HepG2 (cell line): ENCODE results near the gene TBC1D32. TPM values are rescaled to one million over a fixed set of nuclear protein-coding genes. Genes with fewer than 3 reads are reported as not detected.
A peak's percentile ranks its signal among the peaks of the same experiment; 100 is the strongest.

ENCODE experiments used
- CHD2 ChIP-seq: IDR thresholded peaks from 2 replicates; pipeline ENCODE4 v1.6.1; 2011; ENCODE audit warnings: low read depth, low read length, improper control_type of control experiment
- DNMT1 ChIP-seq: sonication (generic); formaldehyde crosslinking; IDR thresholded peaks from 2 replicates; pipeline ENCODE4 v1.5.1; 2020; ENCODE audit warnings: mild to moderate bottlenecking, missing genetic modification reagents
- HNF1A ChIP-seq, 2 experiments: sonication (generic) in 1 of 2; formaldehyde crosslinking in 1 of 2; IDR thresholded peaks; 2 replicates each; pipeline versions ENCODE4 v1.4.0 to v1.6.1; 2016 to 2020; ENCODE audit warnings: borderline replicate concordance in 1 of 2, low read depth in 1 of 2, mild to moderate bottlenecking in 1 of 2, missing genetic modification reagents in 1 of 2
- HOXD1 ChIP-seq: sonication (generic); formaldehyde crosslinking; IDR thresholded peaks from 2 replicates; pipeline ENCODE4 v1.5.0; 2020; ENCODE audit warnings: missing genetic modification reagents
- KLF13 ChIP-seq: sonication (generic); formaldehyde crosslinking; IDR thresholded peaks from 2 replicates; pipeline ENCODE4 v1.4.0; 2020; ENCODE audit warnings: mild to moderate bottlenecking, missing genetic modification reagents
- MEIS1 ChIP-seq: sonication (generic); formaldehyde crosslinking; IDR thresholded peaks from 2 replicates; pipeline ENCODE4 v1.9.0; 2021; ENCODE audit warnings: mild to moderate bottlenecking, missing genetic modification reagents, moderate library complexity, borderline replicate concordance
- MXD1 ChIP-seq: sonication (generic); formaldehyde crosslinking; IDR thresholded peaks from 2 replicates; pipeline ENCODE4 v1.4.0; 2020; ENCODE audit warnings: mild to moderate bottlenecking, missing genetic modification reagents
- NCOA2 ChIP-seq: sonication (generic); formaldehyde crosslinking; IDR thresholded peaks from 2 replicates; pipeline ENCODE4 v1.8.0; 2022; ENCODE audit warnings: inconsistent platforms
- SP1 ChIP-seq, 2 experiments: fragments of 450-650 bp in 1 of 2; sonication (generic) in 1 of 2; formaldehyde crosslinking in 1 of 2; IDR thresholded peaks; 2 replicates each; pipeline versions ENCODE4 v1.4.0 to v1.6.1; 2016 to 2020; ENCODE audit warnings: missing genetic modification reagents in 1 of 2
- TAF15 ChIP-seq: fragments of 200-400 bp; formaldehyde crosslinking; IDR thresholded peaks from one replicate; pipeline ENCODE4 v1.6.1; 2018; ENCODE audit warnings: mild to moderate bottlenecking, low read depth, low read length; ENCODE audit not compliant: poor library complexity, severe bottlenecking
- ZBTB44 ChIP-seq: sonication (generic); formaldehyde crosslinking; IDR thresholded peaks from 2 replicates; pipeline ENCODE4 v1.4.0; 2020; ENCODE audit warnings: missing genetic modification reagents
- ZBTB7A ChIP-seq: sonication (generic); formaldehyde crosslinking; IDR thresholded peaks from 2 replicates; pipeline ENCODE4 v1.8.0; 2022; ENCODE audit warnings: mild to moderate bottlenecking, missing genetic modification reagents
- ZEB1 ChIP-seq: IDR thresholded peaks from 2 replicates; pipeline ENCODE4 v1.6.1; 2012; ENCODE audit warnings: mild to moderate bottlenecking, low read depth, inconsistent platforms; ENCODE audit not compliant: insufficient replicate concordance
- ZNF512B ChIP-seq: sonication (generic); formaldehyde crosslinking; IDR thresholded peaks from 2 replicates; pipeline ENCODE4 v1.5.1; 2020; ENCODE audit warnings: missing genetic modification reagents, mild to moderate bottlenecking, borderline replicate concordance
- ZNF703 ChIP-seq: sonication (generic); formaldehyde crosslinking; IDR thresholded peaks from 2 replicates; pipeline ENCODE4 v1.5.1; 2020; ENCODE audit warnings: missing genetic modification reagents, mild to moderate bottlenecking, moderate library complexity, borderline replicate concordance
- polyA plus RNA-seq, 8 experiments: library from polyadenylated mRNA; depleted of rRNA in 3 of 8; stranded (reverse) in 7 of 8; unstranded in 1 of 8; fragments of >200 nt; fragmentation: Illumina TruSeq in 4 of 8; extraction: Trizol in 4 of 8; gene quantifications; 2 replicates each; pipeline versions ENCODE4 v1.2.1 to v1.2.3, GENCODE V29; 2011 to 2016; ENCODE audit warnings: low read depth in 4 of 8, missing spikeins in 1 of 8, mixed read lengths in 1 of 8; ENCODE audit not compliant: insufficient read depth in 1 of 8
- total RNA-seq, 5 experiments: library from RNA; depleted of rRNA; stranded (reverse); fragments of >200 nt; fragmentation: Illumina TruSeq; extraction: Trizol; gene quantifications; 2 replicates each; pipeline ENCODE4 v1.2.3, GENCODE V29; 2016; ENCODE audit warnings: low read depth in 1 of 5
- TF ChIP-seq, protein P1 (sequence below): sonication (generic); formaldehyde crosslinking; IDR thresholded peaks from 2 replicates; pipeline ENCODE4 v1.5.0; 2020; ENCODE audit warnings: missing genetic modification reagents

Gene TBC1D32
- total and polyA plus RNA-seq, 2 of the 13 experiments (the other 11 are each of a cell fraction or from before 2014, with no cell fraction given), result 2.0 to 4.8 TPM

DNA sequence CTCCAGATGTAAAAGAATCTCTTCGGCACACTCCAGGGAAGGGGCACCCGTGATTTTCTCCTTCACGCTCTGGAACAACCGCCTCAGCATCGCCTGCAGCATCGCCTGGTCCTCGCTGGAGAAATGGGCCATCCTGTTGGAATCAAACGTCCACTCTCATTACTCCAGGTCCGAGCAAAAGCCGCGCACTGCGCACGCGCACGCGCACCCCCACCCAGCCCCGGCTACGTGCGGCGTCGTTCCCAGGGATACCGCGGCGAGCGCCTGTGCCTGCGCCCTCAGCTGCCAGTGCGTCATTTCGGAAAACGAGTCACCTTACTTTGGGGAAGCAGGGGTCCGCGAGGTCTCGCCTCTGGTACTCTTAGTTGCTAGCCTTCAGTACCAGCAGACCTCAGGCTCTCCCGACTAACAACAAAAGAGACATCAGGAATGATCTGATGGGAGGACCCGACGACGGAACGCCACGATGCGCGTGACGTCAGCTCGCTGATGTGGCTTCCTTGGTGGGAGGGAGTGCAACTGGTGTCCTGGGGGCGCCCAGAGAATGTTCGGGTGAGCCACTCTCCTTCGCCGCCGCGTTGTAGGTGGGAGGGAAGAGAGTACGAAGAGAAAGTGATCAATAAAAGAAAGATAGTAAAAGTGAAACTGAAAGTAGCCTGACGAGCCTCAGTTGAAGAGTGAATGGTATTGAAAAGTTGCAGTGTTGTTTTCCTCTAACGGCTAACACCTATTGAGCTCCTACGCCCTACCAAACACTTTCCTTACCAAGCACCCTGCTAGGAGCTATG lies at the start of gene TBC1D32 (continued):
- TF ChIP-seq, protein P1, sequence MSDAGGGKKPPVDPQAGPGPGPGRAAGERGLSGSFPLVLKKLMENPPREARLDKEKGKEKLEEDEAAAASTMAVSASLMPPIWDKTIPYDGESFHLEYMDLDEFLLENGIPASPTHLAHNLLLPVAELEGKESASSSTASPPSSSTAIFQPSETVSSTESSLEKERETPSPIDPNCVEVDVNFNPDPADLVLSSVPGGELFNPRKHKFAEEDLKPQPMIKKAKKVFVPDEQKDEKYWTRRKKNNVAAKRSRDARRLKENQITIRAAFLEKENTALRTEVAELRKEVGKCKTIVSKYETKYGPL (CRISPR knock-in tag), result no peak
- TF ChIP-seq HNF1A (IDR thresholded peaks at IDR 0.05; ENCODE audit: low read depth) (no peak), HNF1A (CRISPR knock-in tag; IDR thresholded peaks at IDR 0.05; ENCODE audit: borderline replicate concordance) (0 out of 2 replicates have a peak, but pooled peaks have one; percentile 52), MXD1 (peak; percentile 80), HOXD1 (no peak), KLF13 (CRISPR knock-in tag) (peak; percentile 36; the same call in 1 of the 2 replicates), ZNF512B (CRISPR knock-in tag) (0 out of 2 replicates have a peak, but pooled peaks have one; percentile 41), ZEB1 (no peak), ZBTB44 (no peak), TAF15 (no peak), ZNF703 (CRISPR knock-in tag) (no peak), NCOA2 (CRISPR knock-in tag) (no peak; the same call in 1 of the 2 replicates), ZBTB7A (CRISPR knock-in tag) (0 out of 2 replicates have a peak, but pooled peaks have one; percentile 56), DNMT1 (CRISPR knock-in tag) (no peak), MEIS1 (CRISPR knock-in tag) (peak; percentile 71), SP1 (IDR thresholded peaks at IDR 0.05) (no peak), SP1 (CRISPR knock-in tag; IDR thresholded peaks at IDR 0.05) (peak; percentile 10; the same call in 1 of the 2 replicates), CHD2 (peak; percentile 28; the same call in 1 of the 2 replicates)
